ENCODE data around the gene RELL2. TPM values are rescaled to one million over a fixed set of nuclear protein-coding genes. Genes with fewer than 3 reads are reported as not detected.

RELL2 gene
- 20.9 TPM for polyA plus RNA-seq (2012; ENCODE audit: insufficient read length, low read depth)

GRCh38 chr5:141636413-141637122 lies at the start of gene RELL2, which contains the start of gene HDAC3:
Gene RELL2, plus strand, starts transcription at chr5:141636997. Its CDS starts 1,229 bp downstream, at chr5:141638226.
Gene HDAC3, minus strand, starts transcription at chr5:141636849. Its CDS starts 59 bp downstream, at chr5:141636790.
- TF ChIP-seq FOXP2 (optimal IDR thresholded peaks at IDR 0.05; ENCODE audit: borderline replicate concordance, extremely low read depth, extremely low read length, insufficient read depth) (peak; percentile 84), POLR2AphosphoS5 (IDR thresholded peaks at IDR 0.05; ENCODE audit: low read depth, low read length) (peak; percentile 80), SIN3A (IDR thresholded peaks at IDR 0.05; ENCODE audit: borderline replicate concordance, insufficient read depth, low read length) (no peak; the same call in 1 of the 2 replicates), TAF1 (IDR thresholded peaks at IDR 0.05; ENCODE audit: borderline replicate concordance, insufficient read depth, low read length) (no peak), REST (IDR thresholded peaks at IDR 0.05; ENCODE audit: insufficient read depth in 1 of 2, low read depth in 2 of 2, low read length in 2 of 2) (peak; percentile 19 to 50; a peak in 2 of 4 replicates)

- TF ChIP-seq FOXP2 (optimal IDR thresholded peaks at IDR 0.05; ENCODE audit: borderline replicate concordance, extremely low read depth, extremely low read length, insufficient read depth), result no peak
- no peak for TF ChIP-seq REST (IDR thresholded peaks at IDR 0.05; ENCODE audit: insufficient read depth in 1 of 2, low read depth in 2 of 2, low read length in 2 of 2)
- no peak for TF ChIP-seq TAF1 (IDR thresholded peaks at IDR 0.05; ENCODE audit: borderline replicate concordance, insufficient read depth, low read length)
- no peak for TF ChIP-seq SIN3A (IDR thresholded peaks at IDR 0.05; ENCODE audit: borderline replicate concordance, insufficient read depth, low read length)
- no peak for TF ChIP-seq POLR2AphosphoS5 (IDR thresholded peaks at IDR 0.05; ENCODE audit: low read depth, low read length)
These were observed 46.7 kb upstream of the RELL2 start for GRCh38 chr5:141590127-141590526.

- no peak for TF ChIP-seq TAF1 (IDR thresholded peaks at IDR 0.05; ENCODE audit: borderline replicate concordance, insufficient read depth, low read length)
- no peak for TF ChIP-seq FOXP2 (optimal IDR thresholded peaks at IDR 0.05; ENCODE audit: borderline replicate concordance, extremely low read depth, extremely low read length, insufficient read depth)
- TF ChIP-seq REST (IDR thresholded peaks at IDR 0.05; ENCODE audit: insufficient read depth in 1 of 2, low read depth in 2 of 2, low read length in 2 of 2), result no peak
- no peak for TF ChIP-seq SIN3A (IDR thresholded peaks at IDR 0.05; ENCODE audit: borderline replicate concordance, insufficient read depth, low read length)
- TF ChIP-seq POLR2AphosphoS5 (IDR thresholded peaks at IDR 0.05; ENCODE audit: low read depth, low read length), result no peak
These were observed 39.9 kb upstream of the RELL2 start for GRCh38 chr5:141596867-141597266.

GRCh38 chr5:141597394-141597793 lies 39.4 kb upstream of the RELL2 start:
- no peak for TF ChIP-seq REST (IDR thresholded peaks at IDR 0.05; ENCODE audit: insufficient read depth in 1 of 2, low read depth in 2 of 2, low read length in 2 of 2)
- no peak for TF ChIP-seq FOXP2 (optimal IDR thresholded peaks at IDR 0.05; ENCODE audit: borderline replicate concordance, extremely low read depth, extremely low read length, insufficient read depth)
- no peak for TF ChIP-seq POLR2AphosphoS5 (IDR thresholded peaks at IDR 0.05; ENCODE audit: low read depth, low read length)
- TF ChIP-seq TAF1 (IDR thresholded peaks at IDR 0.05; ENCODE audit: borderline replicate concordance, insufficient read depth, low read length), result no peak
- no peak for TF ChIP-seq SIN3A (IDR thresholded peaks at IDR 0.05; ENCODE audit: borderline replicate concordance, insufficient read depth, low read length)

Measured in PFSK-1 (cell line).